GM12878 (cell line): Measurements from ENCODE around the gene TREM1. TPM values are rescaled to one million over a fixed set of nuclear protein-coding genes. Genes with fewer than 3 reads are reported as not detected.
A peak's percentile ranks its signal among the peaks of the same experiment; 100 is the strongest.

Experiments used
- BACH1 ChIP-seq: fragments of 450-650 bp; IDR thresholded peaks from 2 replicates; pipeline ENCODE4 v1.6.1; 2017; ENCODE audit warnings: mild to moderate bottlenecking, borderline replicate concordance
- BCLAF1 ChIP-seq: fragments of 450-650 bp; IDR thresholded peaks from 2 replicates; pipeline ENCODE4 v1.6.1; 2017; ENCODE audit warnings: antibody characterized with exemption, mild to moderate bottlenecking, moderate library complexity
- CBFB ChIP-seq: IDR thresholded peaks from 2 replicates; pipeline ENCODE4 v1.6.1; 2016; ENCODE audit warnings: antibody characterized with exemption, low read depth
- IKZF1 ChIP-seq: fragments of 450-650 bp; conservative IDR thresholded peaks from 2 replicates; pipeline ENCODE4 v1.6.1; 2017; ENCODE audit warnings: antibody characterized with exemption, mild to moderate bottlenecking
- IKZF2 ChIP-seq, 2 experiments: fragments of 450-650 bp; IDR thresholded peaks; 2 replicates each; pipeline ENCODE4 v1.6.1; 2017; ENCODE audit warnings: mild to moderate bottlenecking in 2 of 2, moderate library complexity in 2 of 2
- KAT2A ChIP-seq: conservative IDR thresholded peaks from 2 replicates; pipeline ENCODE4 v1.6.1; 2011; ENCODE audit warnings: low read depth, low read length; ENCODE audit not compliant: control insufficient read depth
- POLR2AphosphoS5 ChIP-seq: IDR thresholded peaks from 2 replicates; pipeline ENCODE4 v1.6.1; 2011; ENCODE audit warnings: mild to moderate bottlenecking, low read length, inconsistent platforms
- REST ChIP-seq: IDR thresholded peaks from 2 replicates; pipeline ENCODE4 v1.6.1; 2012; ENCODE audit warnings: mild to moderate bottlenecking, low read depth, low read length
- SKIL ChIP-seq: fragments of 450-650 bp; IDR thresholded peaks from 2 replicates; pipeline ENCODE4 v1.6.1; 2017; ENCODE audit warnings: mild to moderate bottlenecking, low read depth, inconsistent platforms; ENCODE audit not compliant: poor library complexity, severe bottlenecking
- SMARCA5 ChIP-seq: fragments of 450-650 bp; IDR thresholded peaks from 2 replicates; pipeline ENCODE4 v1.6.1; 2017; ENCODE audit warnings: mild to moderate bottlenecking
- SRF ChIP-seq, 2 experiments: IDR thresholded peaks; 2 replicates each; pipeline ENCODE4 v1.6.1; 2011; ENCODE audit warnings: low read depth in 2 of 2, low read length in 2 of 2, mild to moderate bottlenecking in 1 of 2, moderate library complexity in 1 of 2
- USF1 ChIP-seq: IDR thresholded peaks from 2 replicates; pipeline ENCODE4 v1.6.1; 2011; ENCODE audit warnings: borderline replicate concordance, low read depth, mild to moderate bottlenecking, moderate library complexity, mixed read lengths, low read length; ENCODE audit not compliant: insufficient read depth; ENCODE audit errors: extremely low read length
- YY1 ChIP-seq: IDR thresholded peaks from 2 replicates; pipeline ENCODE4 v1.6.1; 2011; ENCODE audit warnings: low read depth, mild to moderate bottlenecking, low read length
- ZBED1 ChIP-seq: IDR thresholded peaks from 2 replicates; pipeline ENCODE4 v1.6.1; 2016; ENCODE audit warnings: borderline replicate concordance
- ZBTB11 ChIP-seq: fragments of 450-650 bp; formaldehyde crosslinking; IDR thresholded peaks from 2 replicates; pipeline ENCODE4 v1.5.0; 2022; ENCODE audit warnings: mild to moderate bottlenecking, missing genetic modification characterization
- ZNF207 ChIP-seq: fragments of 450-650 bp; IDR thresholded peaks from 2 replicates; pipeline ENCODE4 v1.6.1; 2014; ENCODE audit warnings: antibody characterized with exemption, mild to moderate bottlenecking, borderline replicate concordance
- ZSCAN29 ChIP-seq: fragments of 450-650 bp; IDR thresholded peaks from 2 replicates; pipeline ENCODE4 v1.6.1; 2017; ENCODE audit warnings: mild to moderate bottlenecking, moderate library complexity
- polyA plus RNA-seq, 11 experiments: library from polyadenylated mRNA; depleted of rRNA in 4 of 11; unstranded in 6 of 11; stranded (reverse) in 5 of 11; fragments of >200 nt; fragmentation: Nextera tagmentation in 4 of 11; fragmentation: Illumina TruSeq in 1 of 11; extraction: Ambion mirVana in 4 of 11; extraction: Trizol in 1 of 11; gene quantifications; 1 replicate in 1 of 11; 2 replicates in 10 of 11; pipeline versions ENCODE4 v1.2.1 to v1.2.3, GENCODE V29; 2011 to 2016; ENCODE audit warnings: inconsistent platforms in 2 of 11, missing spikeins in 2 of 11, low read depth in 1 of 11
- total RNA-seq, 4 experiments: library from RNA; depleted of rRNA in 3 of 4; stranded (reverse); fragments of >200 nt in 3 of 4; fragmentation: Illumina TruSeq in 1 of 4; extraction: Trizol in 1 of 4; gene quantifications; 2 replicates each; pipeline versions ENCODE4 v1.2.1 to v1.2.3, GENCODE V29; 2013 to 2021

TREM1 gene
- total and polyA plus RNA-seq, 10 of the 15 experiments (the other 5 are each of a cell fraction or from before 2014, with no cell fraction given) = 0.09 to 2.6 (median 0.28) TPM; not detected in 2

GRCh38 chr6:41302638-41303037, 16.2 kb upstream of the TREM1 start (continued):
- no peak for TF ChIP-seq BCLAF1
- TF ChIP-seq IKZF2 (IDR thresholded peaks at IDR 0.05) = peak; percentile 19 to 40; a peak in 2 of 4 replicates
- no peak for TF ChIP-seq ZBED1
- no peak for TF ChIP-seq REST
- no peak for TF ChIP-seq KAT2A
- no peak for TF ChIP-seq POLR2AphosphoS5
- no peak for TF ChIP-seq BACH1
- TF ChIP-seq IKZF1 = no peak
- no peak for TF ChIP-seq YY1
- no peak for TF ChIP-seq CBFB
- no peak for TF ChIP-seq SRF (IDR thresholded peaks at IDR 0.05; ENCODE audit: low read depth in 2 of 2, low read length in 2 of 2)
- no peak for TF ChIP-seq USF1
- TF ChIP-seq ZNF207 = no peak
- TF ChIP-seq ZSCAN29 = no peak
- TF ChIP-seq ZBTB11 (CRISPR knock-in tag) = no peak
- peak; percentile 50 for TF ChIP-seq SKIL
- no peak for TF ChIP-seq SMARCA5
